Prostate gland (tissue), 2 donors: ENCODE results near the gene TNFAIP8.

Experiments used
- CTCF ChIP-seq, 4 experiments: fragments of 200-600 bp in 2 of 4; fragments of 450-650 bp in 2 of 4; sonication (generic) in 2 of 4; IDR thresholded peaks; 1 replicate in 3 of 4; 2 replicates in 1 of 4; pipeline ENCODE4 v1.5.1; 2016 to 2019; ENCODE audit warnings: antibody characterized with exemption in 4 of 4, mild to moderate bottlenecking in 2 of 4, moderate library complexity in 2 of 4
- POLR2A ChIP-seq: fragments of 450-650 bp; IDR thresholded peaks from one replicate; pipeline ENCODE4 v1.6.1; 2016; ENCODE audit warnings: antibody characterized with exemption, mild to moderate bottlenecking
- POLR2AphosphoS5 ChIP-seq: sonication (generic); formaldehyde crosslinking; IDR thresholded peaks from one replicate; pipeline ENCODE4 v1.6.1; 2017; ENCODE audit warnings: antibody characterized with exemption

- no peak for TF ChIP-seq POLR2AphosphoS5
- no peak for TF ChIP-seq CTCF (IDR thresholded peaks at IDR 0.05)
- no peak for TF ChIP-seq POLR2A
Observed at GRCh38 chr5:119358901-119359603, 3.2 kb downstream of the TNFAIP8 start.
